HL-60 (cell line): ENCODE data around the gene UNKL.

Source experiments
- DNase-seq, 2 experiments: peaks; one replicate each; pipeline ENCODE4 v3.0.0-alpha.2; 2010 to 2020; ENCODE audit warnings: low read depth in 1 of 2, low spot score in 1 of 2
- H3K27ac ChIP-seq: fragments of 250-450 bp; sonication (Bioruptor Pico); replicated peaks from 2 replicates; pipeline ENCODE4 v1.5.1; 2020; ENCODE audit warnings: mild to moderate bottlenecking, moderate library complexity
- H3K27me3 ChIP-seq: fragments of 250-450 bp; sonication (Bioruptor Pico); 2 replicates; pipeline ENCODE4 v1.5.1; 2021; ENCODE audit warnings: mild to moderate bottlenecking, moderate library complexity; ENCODE audit not compliant: insufficient read depth, poor library complexity, severe bottlenecking
- H3K4me3 ChIP-seq: replicated peaks from 2 replicates; pipeline ENCODE4 v1.5.1; 2011; ENCODE audit warnings: mild to moderate bottlenecking, control low read depth, low read length; ENCODE audit not compliant: insufficient read depth
- GABPA ChIP-seq: IDR thresholded peaks from 2 replicates; pipeline ENCODE4 v1.6.1; 2012; ENCODE audit warnings: low read depth
- POLR2AphosphoS5 ChIP-seq: IDR thresholded peaks from 2 replicates; pipeline ENCODE4 v1.6.1; 2012; ENCODE audit warnings: low read depth
- REST ChIP-seq: IDR thresholded peaks from 2 replicates; pipeline ENCODE4 v1.6.1; 2012; ENCODE audit warnings: low read depth; ENCODE audit not compliant: insufficient replicate concordance
- SPI1 ChIP-seq: IDR thresholded peaks from 2 replicates; pipeline ENCODE4 v1.6.1; 2012; ENCODE audit warnings: low read depth, mild to moderate bottlenecking, borderline replicate concordance
- TF ChIP-seq, protein P1 (sequence below): IDR thresholded peaks from one replicate; pipeline ENCODE4 v1.5.1; 2011; ENCODE audit warnings: low read length, control low read depth, inconsistent platforms; ENCODE audit not compliant: insufficient read depth

The UNKL gene

DNA sequence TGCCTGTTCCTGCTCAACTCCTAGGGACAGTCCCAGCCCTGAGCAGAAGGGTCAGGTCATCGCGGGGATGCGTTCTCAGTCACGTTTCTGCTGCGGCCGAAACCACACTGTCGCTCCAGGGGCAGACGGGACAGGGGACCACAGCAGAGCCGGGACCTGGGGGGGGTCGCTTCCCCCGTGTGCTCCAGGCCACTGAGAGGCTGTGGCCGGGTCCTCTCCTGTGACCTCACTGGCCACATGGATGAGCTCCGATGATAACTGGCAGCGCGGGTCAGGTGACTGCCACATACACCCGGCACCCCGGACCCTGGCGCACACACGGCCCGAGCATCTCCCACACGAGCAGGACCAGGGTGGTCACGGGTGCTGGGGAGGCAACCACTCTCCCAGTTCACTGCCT, 50.0 kb downstream of the UNKL start:
- Histone ChIP-seq H3K27ac (no peak overlapping the region), H3K4me3 (no peak overlapping the region)
- TF ChIP-seq POLR2AphosphoS5 (no peak), GABPA (no peak), REST (no peak), SPI1 (no peak)
- TF ChIP-seq, protein P1, sequence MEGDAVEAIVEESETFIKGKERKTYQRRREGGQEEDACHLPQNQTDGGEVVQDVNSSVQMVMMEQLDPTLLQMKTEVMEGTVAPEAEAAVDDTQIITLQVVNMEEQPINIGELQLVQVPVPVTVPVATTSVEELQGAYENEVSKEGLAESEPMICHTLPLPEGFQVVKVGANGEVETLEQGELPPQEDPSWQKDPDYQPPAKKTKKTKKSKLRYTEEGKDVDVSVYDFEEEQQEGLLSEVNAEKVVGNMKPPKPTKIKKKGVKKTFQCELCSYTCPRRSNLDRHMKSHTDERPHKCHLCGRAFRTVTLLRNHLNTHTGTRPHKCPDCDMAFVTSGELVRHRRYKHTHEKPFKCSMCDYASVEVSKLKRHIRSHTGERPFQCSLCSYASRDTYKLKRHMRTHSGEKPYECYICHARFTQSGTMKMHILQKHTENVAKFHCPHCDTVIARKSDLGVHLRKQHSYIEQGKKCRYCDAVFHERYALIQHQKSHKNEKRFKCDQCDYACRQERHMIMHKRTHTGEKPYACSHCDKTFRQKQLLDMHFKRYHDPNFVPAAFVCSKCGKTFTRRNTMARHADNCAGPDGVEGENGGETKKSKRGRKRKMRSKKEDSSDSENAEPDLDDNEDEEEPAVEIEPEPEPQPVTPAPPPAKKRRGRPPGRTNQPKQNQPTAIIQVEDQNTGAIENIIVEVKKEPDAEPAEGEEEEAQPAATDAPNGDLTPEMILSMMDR, result no peak

DNA sequence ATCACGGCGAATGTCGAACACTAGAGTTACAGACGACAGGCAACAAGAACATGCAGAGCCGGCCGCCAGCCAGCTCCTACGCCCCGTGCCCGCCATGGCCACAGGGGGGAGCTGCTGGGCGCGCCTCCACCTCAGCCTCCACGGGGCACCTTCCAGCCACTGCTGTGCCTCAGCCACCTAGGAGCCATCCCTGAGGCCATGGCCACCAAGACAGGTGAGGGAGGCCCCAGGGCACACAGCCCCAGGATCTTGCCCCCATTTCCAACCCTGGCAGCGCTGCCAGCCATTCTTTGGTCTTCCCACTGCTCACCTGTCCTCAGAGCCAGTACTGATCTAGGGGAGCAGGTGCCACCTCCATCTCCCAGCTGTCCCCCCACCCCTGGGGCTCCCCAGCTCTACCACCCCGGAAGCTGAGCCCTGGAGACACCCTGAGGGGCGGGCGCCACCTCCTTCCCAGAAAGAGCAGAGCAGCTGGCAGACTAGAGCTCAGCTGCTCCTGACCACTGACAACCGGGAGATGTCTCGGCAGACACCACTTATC, 50.9 kb downstream of the UNKL start:
- no peak overlapping the region for H3K27ac ChIP-seq
- TF ChIP-seq, protein P1, result peak; percentile 88
- TF ChIP-seq GABPA, result no peak
- DNase-seq, result peak in 1 of 2 experiments; percentile 61
- H3K4me3 ChIP-seq, result no peak overlapping the region
- H3K27me3 ChIP-seq, result no peaks in the 10 kb centered on the region

More for the DNA sequence above, 50.0 kb downstream of the UNKL start:
- no peaks in the 10 kb centered on the region for H3K27me3 ChIP-seq
- no peak for DNase-seq

GRCh38 chr16:1362807-1363206, 51.7 kb downstream of the UNKL start:
- H3K27me3 ChIP-seq, result no peaks in the 10 kb centered on the region
- no peak overlapping the region for H3K4me3 ChIP-seq
- H3K27ac ChIP-seq, result no peak overlapping the region
- DNase-seq, result no peak
- no peak for TF ChIP-seq GABPA
- no peak for TF ChIP-seq REST
- no peak for TF ChIP-seq POLR2AphosphoS5
- no peak for TF ChIP-seq SPI1
- TF ChIP-seq, protein P1, result no peak

- Histone ChIP-seq H3K4me3 (no peak overlapping the region), H3K27ac (no peak overlapping the region), H3K27me3 (no peaks in the 10 kb centered on the region)
- TF ChIP-seq, protein P1, result no peak
- TF ChIP-seq POLR2AphosphoS5, result no peak
- no peak for TF ChIP-seq GABPA
- no peak for TF ChIP-seq REST
- TF ChIP-seq SPI1, result no peak
- DNase-seq, result no peak
Observed at GRCh38 chr16:1361685-1362360, 52.7 kb downstream of the UNKL start.
